Ovary (tissue), 9 donors: ENCODE data around the gene TNK1. TPM values are rescaled to one million over a fixed set of nuclear protein-coding genes. Genes with fewer than 3 reads are reported as not detected.

Experiments used
- DNase-seq, 5 donors: peaks; one replicate each; pipeline ENCODE4 v3.0.0-alpha.2; 2019 to 2020
- H3K27ac ChIP-seq, 2 donors: fragments of 200-600 bp; one replicate each; pipeline versions ENCODE4 v1.5.1 to v1.8.0; 2019 to 2022
- H3K27me3 ChIP-seq: fragments of 200-600 bp; one replicate; pipeline ENCODE4 v1.8.0; 2022
- H3K36me3 ChIP-seq: fragments of 200-600 bp; sonication (generic); one replicate; pipeline ENCODE4 v1.5.1; 2019
- H3K4me1 ChIP-seq: one replicate; pipeline ENCODE4 v1.8.1; 2013; ENCODE audit warnings: mild to moderate bottlenecking, moderate library complexity; ENCODE audit not compliant: insufficient read depth
- H3K4me3 ChIP-seq: fragments of 200-600 bp; sonication (generic); one replicate; pipeline ENCODE4 v1.5.1; 2017
- H3K9me3 ChIP-seq, 2 donors: fragments of 200-600 bp in 1 of 2; sonication (generic) in 1 of 2; one replicate each; pipeline versions ENCODE4 v1.5.1 to v1.8.1; 2013 to 2019; ENCODE audit warnings: mild to moderate bottlenecking in 1 of 2, moderate library complexity in 1 of 2
- EP300 ChIP-seq: sonication (generic); formaldehyde crosslinking; IDR thresholded peaks from one replicate; pipeline ENCODE4 v1.6.1; 2017; ENCODE audit warnings: antibody characterized with exemption
- POLR2A ChIP-seq: fragments of 450-650 bp; IDR thresholded peaks from one replicate; pipeline ENCODE4 v1.6.1; 2017; ENCODE audit warnings: antibody characterized with exemption, mild to moderate bottlenecking, moderate library complexity
- WGBS, 3 donors: extraction: QIAGEN DNeasy Blood & Tissue Kit in 1 of 3; methylation state at CpG; one replicate each; pipeline versions ENCODE4 v1.1.5 to v1.1.7; 2013 to 2017; 5-methylcytosine and 5-hydroxymethylcytosine counted together
- intact Hi-C, 4 donors: fragments of 100-400 bp; cut with DNase I; formaldehyde crosslinking; loops; one replicate each; pipeline versions ENCODE4 v1.11.0 to v1.15.1; 2022 to 2023
- polyA plus RNA-seq, 2 donors: library from polyadenylated mRNA; stranded (reverse); fragments of 200-250 nt in 1 of 2; fragments of 350-450 nt in 1 of 2; fragmentation: Illumina TruSeq in 1 of 2; extraction: RNeasy Lipid Tissue Mini Kit (QIAGEN cat#74804) in 1 of 2; gene quantifications; one replicate each; pipeline ENCODE4 v1.2.3, GENCODE V29; 2013 to 2014
- total RNA-seq, 7 donors: library from RNA; depleted of rRNA in 2 of 7; stranded (reverse); fragments of >200 nt in 2 of 7; fragmentation: NEBNext Ultra II Directional in 3 of 7; extraction: Animal tissue kit (Norgen Biotek cat#: 25700) in 3 of 7; gene quantifications; one replicate each; pipeline versions ENCODE4 v1.1.0 to v1.2.4, GENCODE V29; 2016 to 2023
- TF ChIP-seq, protein P1 (sequence below), 3 donors: fragments of 450-650 bp in 2 of 3; fragments of 200-600 bp in 1 of 3; IDR thresholded peaks; one replicate each; pipeline versions ENCODE4 v1.5.1 to v1.8.0; 2016 to 2022; ENCODE audit warnings: antibody characterized with exemption in 3 of 3, mild to moderate bottlenecking in 1 of 3
- donor health status: DM: no; HTN: no; CAD: no; lungs with moderate emphysema.
- donor health status: DM: no; HTN: no; CAD: no.
- donor health status: Bipolar disorder and iron deficiency.
- donor health status: DM: yes; HTN: yes; CAD: no.
- donor health status: DM: no; HTN: no; CAD: no.
- donor health status: DM: yes; HTN: yes; CAD: no.

TNK1 gene
- total and polyA plus RNA-seq, 9 donors = 0.85 to 8.3 (median 5.7) TPM

DNA sequence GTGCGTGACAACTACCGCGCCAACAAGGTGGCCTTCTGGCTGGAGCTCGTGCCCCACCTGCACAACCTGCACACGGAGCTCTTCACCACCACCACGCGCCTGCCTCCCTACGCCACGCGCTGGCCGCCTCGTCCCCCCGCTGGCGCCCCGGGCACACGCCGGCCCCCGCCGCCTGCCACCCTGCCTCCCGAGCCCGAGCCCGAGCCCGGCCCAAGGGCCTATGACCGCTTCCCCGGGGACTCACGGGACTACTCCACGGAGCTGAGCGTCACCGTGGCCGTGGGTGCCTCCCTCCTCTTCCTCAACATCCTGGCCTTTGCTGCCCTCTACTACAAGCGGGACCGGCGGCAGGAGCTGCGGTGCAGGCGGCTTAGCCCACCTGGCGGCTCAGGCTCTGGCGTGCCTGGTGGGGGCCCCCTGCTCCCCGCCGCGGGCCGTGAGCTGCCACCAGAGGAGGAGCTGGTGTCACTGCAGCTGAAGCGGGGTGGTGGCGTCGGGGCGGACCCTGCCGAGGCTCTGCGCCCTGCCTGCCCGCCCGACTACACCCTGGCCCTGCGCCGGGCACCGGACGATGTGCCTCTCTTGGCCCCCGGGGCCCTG, 36.3 kb downstream of the TNK1 start:
- H3K36me3 ChIP-seq = no peaks in the 10 kb centered on the region
- TF ChIP-seq, protein P1, sequence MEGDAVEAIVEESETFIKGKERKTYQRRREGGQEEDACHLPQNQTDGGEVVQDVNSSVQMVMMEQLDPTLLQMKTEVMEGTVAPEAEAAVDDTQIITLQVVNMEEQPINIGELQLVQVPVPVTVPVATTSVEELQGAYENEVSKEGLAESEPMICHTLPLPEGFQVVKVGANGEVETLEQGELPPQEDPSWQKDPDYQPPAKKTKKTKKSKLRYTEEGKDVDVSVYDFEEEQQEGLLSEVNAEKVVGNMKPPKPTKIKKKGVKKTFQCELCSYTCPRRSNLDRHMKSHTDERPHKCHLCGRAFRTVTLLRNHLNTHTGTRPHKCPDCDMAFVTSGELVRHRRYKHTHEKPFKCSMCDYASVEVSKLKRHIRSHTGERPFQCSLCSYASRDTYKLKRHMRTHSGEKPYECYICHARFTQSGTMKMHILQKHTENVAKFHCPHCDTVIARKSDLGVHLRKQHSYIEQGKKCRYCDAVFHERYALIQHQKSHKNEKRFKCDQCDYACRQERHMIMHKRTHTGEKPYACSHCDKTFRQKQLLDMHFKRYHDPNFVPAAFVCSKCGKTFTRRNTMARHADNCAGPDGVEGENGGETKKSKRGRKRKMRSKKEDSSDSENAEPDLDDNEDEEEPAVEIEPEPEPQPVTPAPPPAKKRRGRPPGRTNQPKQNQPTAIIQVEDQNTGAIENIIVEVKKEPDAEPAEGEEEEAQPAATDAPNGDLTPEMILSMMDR (IDR thresholded peaks at IDR 0.05) = no peak
- TF ChIP-seq EP300 (no peak), POLR2A (no peak)
- H3K4me1 ChIP-seq = no peaks in the 10 kb centered on the region
- no peak overlapping the region for H3K27ac ChIP-seq
- no peaks in the 10 kb centered on the region for H3K27me3 ChIP-seq
- H3K4me3 ChIP-seq = no peak overlapping the region
- 93 to 95% (median 94%) methylated on average over 48 to 54 of the region's 54 CpGs for WGBS, 3 donors
- no peaks in the 10 kb centered on the region for H3K9me3 ChIP-seq
- no peak for DNase-seq
- intact Hi-C loops = no loop called here

DNA sequence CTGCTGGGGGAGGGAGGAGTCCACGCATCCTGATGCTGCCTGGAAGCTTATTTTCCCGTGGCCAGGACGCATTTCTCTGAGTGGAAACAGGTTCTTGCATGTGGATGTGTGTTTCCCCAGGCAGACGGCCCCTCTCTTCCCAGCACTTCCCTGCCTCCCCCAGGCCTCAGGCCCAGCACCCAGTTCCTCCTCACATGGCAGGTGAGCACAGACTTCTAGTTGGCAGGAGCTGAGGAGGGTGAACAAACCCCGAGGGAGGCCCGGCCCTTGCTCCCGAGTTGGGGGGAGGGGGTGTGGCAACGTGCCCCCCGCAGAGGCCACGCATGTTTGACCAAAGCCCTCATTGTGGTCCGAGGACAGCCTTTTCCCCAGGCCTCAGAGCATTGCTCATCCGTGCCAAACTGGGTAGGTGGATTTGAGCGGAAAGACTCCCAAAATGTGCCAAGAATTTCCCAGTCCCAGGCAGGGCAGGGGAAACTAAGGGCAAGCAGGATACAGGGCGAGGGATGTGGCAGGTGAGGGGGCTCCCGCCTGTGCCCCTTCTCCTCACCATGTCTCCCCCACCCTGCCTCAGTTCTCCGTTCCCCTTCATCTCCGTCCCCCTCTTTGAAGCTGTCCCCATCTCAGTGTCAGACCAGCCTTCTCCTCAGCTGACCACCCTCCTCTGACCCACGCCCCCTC, 37.7 kb downstream of the TNK1 start:
- Histone ChIP-seq H3K27me3 (no peaks in the 10 kb centered on the region), H3K27ac (no peak overlapping the region), H3K9me3 (no peaks in the 10 kb centered on the region), H3K4me3 (no peak overlapping the region), H3K36me3 (no peaks in the 10 kb centered on the region), H3K4me1 (no peaks in the 10 kb centered on the region)
- WGBS, 3 donors = 65 to 70% (median 65%) methylated on average over 18 of the region's 18 CpGs
- TF ChIP-seq, protein P1 (IDR thresholded peaks at IDR 0.05) = no peak
- TF ChIP-seq EP300 = no peak
- TF ChIP-seq POLR2A = no peak
- intact Hi-C loops = no loop called here
- no peak for DNase-seq

DNA sequence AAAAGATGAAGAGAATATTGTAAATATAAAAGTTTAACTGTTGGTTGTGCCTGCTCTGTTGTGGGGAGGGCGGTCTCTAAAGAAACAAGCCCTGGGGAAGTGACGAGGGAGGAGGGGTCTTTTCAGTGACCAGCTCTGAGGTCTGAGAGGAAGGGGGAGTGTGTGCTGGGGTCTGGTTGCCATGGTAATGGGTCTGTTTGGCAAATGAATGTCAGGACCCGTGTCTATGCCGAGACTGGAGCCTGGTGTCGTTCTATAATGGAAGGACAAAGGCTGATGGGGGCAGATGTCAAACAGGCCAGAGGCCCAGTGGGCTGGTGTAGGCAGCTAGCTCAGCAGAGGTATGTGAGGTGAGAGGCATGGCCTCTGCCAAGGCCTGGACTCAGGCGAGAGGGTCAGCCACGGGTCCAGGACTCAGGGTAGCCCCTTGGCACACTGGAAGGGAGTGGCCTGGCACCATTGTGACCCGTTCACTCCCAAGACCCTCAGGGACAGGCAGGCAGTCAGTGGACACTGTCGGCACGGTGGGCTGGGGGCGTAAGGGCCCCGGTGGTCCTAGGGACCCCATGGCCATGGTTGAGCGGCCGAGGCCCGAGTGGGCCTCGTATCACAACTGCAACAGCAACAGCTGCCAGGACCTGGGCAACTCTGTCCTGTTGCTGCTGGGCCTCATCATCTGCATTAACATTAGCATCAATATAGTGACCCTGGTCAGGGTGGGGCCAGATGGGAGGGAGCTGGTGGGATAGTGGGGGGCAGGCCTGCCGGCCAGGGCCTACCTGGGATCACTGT, 39.1 kb downstream of the TNK1 start, which contains the start of gene SPEM1:
Gene SPEM1, plus strand, starts transcription at position 506 of the 792 bp plus-strand sequence. Its CDS starts 61 bp downstream, at position 567.
- DNase-seq = no peak
- 65 to 72% (median 67%) methylated on average over 14 to 17 of the region's 17 CpGs for WGBS, 3 donors
- H3K36me3 ChIP-seq = no peaks in the 10 kb centered on the region

DNA sequence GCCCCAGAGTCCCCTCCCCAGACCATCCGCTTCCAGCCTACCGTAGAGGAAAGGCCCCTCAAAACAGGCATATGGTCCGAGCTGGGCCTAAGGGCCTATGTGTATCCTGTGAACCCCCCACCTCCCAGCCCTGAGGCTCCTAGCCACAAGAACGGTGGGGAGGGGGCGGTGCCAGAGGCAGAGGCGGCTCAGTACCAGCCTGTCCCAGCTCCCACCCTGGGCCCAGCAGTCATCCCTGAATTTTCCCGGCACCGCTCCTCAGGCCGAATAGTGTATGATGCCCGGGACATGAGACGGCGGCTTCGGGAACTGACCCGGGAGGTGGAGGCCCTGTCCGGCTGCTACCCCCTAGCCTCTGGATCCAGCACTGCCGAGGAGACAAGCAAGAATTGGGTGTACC, 40.3 kb downstream of the TNK1 start:
- no peak for DNase-seq
- no peak for TF ChIP-seq POLR2A
- TF ChIP-seq EP300 = no peak
- TF ChIP-seq, protein P1 (IDR thresholded peaks at IDR 0.05) = no peak
- Histone ChIP-seq H3K4me1 (no peaks in the 10 kb centered on the region), H3K27ac (no peak overlapping the region), H3K4me3 (no peak overlapping the region), H3K27me3 (no peaks in the 10 kb centered on the region), H3K36me3 (no peaks in the 10 kb centered on the region), H3K9me3 (no peaks in the 10 kb centered on the region)
- 89 to 93% (median 92%) methylated on average over 16 of the region's 16 CpGs for WGBS, 3 donors
- intact Hi-C loops = no loop called here

More for the DNA sequence above, 39.1 kb downstream of the TNK1 start, which contains the start of gene SPEM1:
- Histone ChIP-seq H3K27me3 (no peaks in the 10 kb centered on the region), H3K4me3 (no peak within 1 kb of the TSS), H3K4me1 (no peaks in the 10 kb centered on the region), H3K27ac (no peak within 1 kb of the TSS), H3K9me3 (no peaks in the 10 kb centered on the region)
- intact Hi-C loops = no loop called here
- TF ChIP-seq, protein P1 (IDR thresholded peaks at IDR 0.05) = no peak
- TF ChIP-seq POLR2A = no peak
- no peak for TF ChIP-seq EP300
